A673 (cell line): ENCODE results near the gene CRACDL. TPM values are rescaled to one million over a fixed set of nuclear protein-coding genes. Genes with fewer than 3 reads are reported as not detected.

ENCODE experiments used
- BruUV-seq: library from RNA; stranded (reverse); fragments of 400-500 nt; replicated peaks from 2 replicates; lab custom pipeline; 2021; lab: Mats Ljungman, UMichigan
- CTCF ChIA-PET: fragments of 300-600 bp; sonication (Branson Sonifier 250); formaldehyde crosslinking; loops from one replicate; lab custom pipeline; 2022; ENCODE audit warnings: antibody characterized with exemption; lab: Charles Lee
- POLR2A ChIA-PET: fragments of 300-600 bp; sonication (Branson Sonifier 250); formaldehyde crosslinking; loops from one replicate; lab custom pipeline; 2022; ENCODE audit warnings: antibody characterized with exemption; ENCODE audit not compliant: low non-redundant PET; lab: Charles Lee
- DNase-seq: peaks from one replicate; pipeline ENCODE4 v3.0.0-alpha.2; 2015; ENCODE audit warnings: low spot score
- H3K27ac ChIP-seq: fragments of 200-600 bp; sonication (generic); 2 replicates; pipeline ENCODE4 v1.5.1; 2016; ENCODE audit warnings: mixed run types, low read depth, mild to moderate bottlenecking, mixed read lengths, antibody characterized with exemption, low read length; ENCODE audit not compliant: poor library complexity, severe bottlenecking
- H3K27me3 ChIP-seq: fragments of 200-600 bp; sonication (generic); replicated peaks from 2 replicates; pipeline ENCODE4 v1.6.1; 2017; ENCODE audit warnings: mixed run types, low read depth, mild to moderate bottlenecking, mixed read lengths, antibody characterized with exemption, low read length; ENCODE audit not compliant: insufficient read depth, poor library complexity
- H3K36me3 ChIP-seq: fragments of 200-600 bp; sonication (generic); 2 replicates; pipeline ENCODE4 v1.6.1; 2016; ENCODE audit warnings: mixed run types, mild to moderate bottlenecking, mixed read lengths, antibody characterized with exemption, low read length; ENCODE audit not compliant: insufficient read depth, poor library complexity, severe bottlenecking
- H3K4me1 ChIP-seq: fragments of 200-600 bp; sonication (generic); 2 replicates; pipeline ENCODE4 v1.6.1; 2017; ENCODE audit warnings: mixed run types, mild to moderate bottlenecking, mixed read lengths, antibody characterized with exemption, low read length; ENCODE audit not compliant: insufficient read depth, poor library complexity, severe bottlenecking
- H3K4me3 ChIP-seq: fragments of 200-600 bp; sonication (generic); 2 replicates; pipeline ENCODE4 v1.5.1; 2016; ENCODE audit warnings: low read depth, mixed run types, mild to moderate bottlenecking, mixed read lengths, low read length; ENCODE audit not compliant: poor library complexity, severe bottlenecking
- H3K9me3 ChIP-seq: fragments of 200-600 bp; sonication (generic); 2 replicates; pipeline ENCODE4 v1.6.1; 2016; ENCODE audit warnings: mixed run types, low read depth, mild to moderate bottlenecking, mixed read lengths, antibody characterized with exemption, low read length; ENCODE audit not compliant: poor library complexity, severe bottlenecking
- EZH2 ChIP-seq: fragments of 200-600 bp; sonication (generic); IDR thresholded peaks from 2 replicates; pipeline ENCODE4 v1.6.1; 2017; ENCODE audit warnings: borderline replicate concordance, low read depth, mild to moderate bottlenecking, mixed read lengths, antibody characterized with exemption, low read length; ENCODE audit not compliant: poor library complexity, severe bottlenecking
- intact Hi-C: fragments of 100-400 bp; cut with micrococcal nuclease; formaldehyde crosslinking; loops from one replicate; pipeline ENCODE4 v1.10.0; 2022; ENCODE audit not compliant: unreplicated experiment
- total RNA-seq: library from RNA; stranded (reverse); gene quantifications from 2 replicates; pipeline ENCODE4 v1.2.3, GENCODE V29; 2021
- TF ChIP-seq, protein P1 (sequence below): fragments of 300-800, 200-600 bp; sonication (generic); conservative IDR thresholded peaks from 2 replicates; pipeline ENCODE4 v1.5.1; 2017; ENCODE audit warnings: low read depth, mild to moderate bottlenecking, antibody characterized with exemption, low read length, moderate library complexity, mixed read lengths

The CRACDL gene
- total RNA-seq, 1 experiment from 2014 or later = not detected

DNA sequence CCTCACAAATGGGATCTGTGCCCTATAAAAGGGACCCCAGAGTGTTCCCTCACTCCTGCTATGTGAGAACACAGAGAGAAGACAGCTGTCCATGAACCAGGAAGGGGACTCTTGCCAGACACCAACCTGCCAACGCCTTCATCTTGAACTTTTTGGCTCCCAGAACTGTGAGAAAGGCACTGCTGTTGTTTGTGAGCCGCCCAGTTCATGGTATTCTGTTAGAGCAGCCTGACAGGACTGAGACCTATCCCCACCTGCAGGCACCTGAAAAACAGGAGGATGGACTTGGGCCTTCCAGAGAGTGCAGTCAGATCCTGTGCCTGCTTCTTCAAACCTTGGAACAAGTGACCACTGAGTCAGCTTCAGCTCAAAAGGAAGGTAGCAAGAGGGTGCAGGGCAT, 51.4 kb downstream of the CRACDL start:
- ChIA-PET POLR2A (no interaction called here), CTCF (no interaction called here)
- TF ChIP-seq EZH2 = no peak
- TF ChIP-seq, protein P1, sequence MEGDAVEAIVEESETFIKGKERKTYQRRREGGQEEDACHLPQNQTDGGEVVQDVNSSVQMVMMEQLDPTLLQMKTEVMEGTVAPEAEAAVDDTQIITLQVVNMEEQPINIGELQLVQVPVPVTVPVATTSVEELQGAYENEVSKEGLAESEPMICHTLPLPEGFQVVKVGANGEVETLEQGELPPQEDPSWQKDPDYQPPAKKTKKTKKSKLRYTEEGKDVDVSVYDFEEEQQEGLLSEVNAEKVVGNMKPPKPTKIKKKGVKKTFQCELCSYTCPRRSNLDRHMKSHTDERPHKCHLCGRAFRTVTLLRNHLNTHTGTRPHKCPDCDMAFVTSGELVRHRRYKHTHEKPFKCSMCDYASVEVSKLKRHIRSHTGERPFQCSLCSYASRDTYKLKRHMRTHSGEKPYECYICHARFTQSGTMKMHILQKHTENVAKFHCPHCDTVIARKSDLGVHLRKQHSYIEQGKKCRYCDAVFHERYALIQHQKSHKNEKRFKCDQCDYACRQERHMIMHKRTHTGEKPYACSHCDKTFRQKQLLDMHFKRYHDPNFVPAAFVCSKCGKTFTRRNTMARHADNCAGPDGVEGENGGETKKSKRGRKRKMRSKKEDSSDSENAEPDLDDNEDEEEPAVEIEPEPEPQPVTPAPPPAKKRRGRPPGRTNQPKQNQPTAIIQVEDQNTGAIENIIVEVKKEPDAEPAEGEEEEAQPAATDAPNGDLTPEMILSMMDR = no peak
- Histone ChIP-seq H3K4me1 (no peaks in the 10 kb centered on the region), H3K4me3 (no peak overlapping the region), H3K36me3 (no peaks in the 10 kb centered on the region), H3K27ac (no peak overlapping the region), H3K27me3 (no peaks in the 10 kb centered on the region), H3K9me3 (peaks cover 5% of the 10 kb centered on the region)
- no TSS peak for BruUV-seq
- no peak for DNase-seq
- intact Hi-C loops = no loop called here

DNA sequence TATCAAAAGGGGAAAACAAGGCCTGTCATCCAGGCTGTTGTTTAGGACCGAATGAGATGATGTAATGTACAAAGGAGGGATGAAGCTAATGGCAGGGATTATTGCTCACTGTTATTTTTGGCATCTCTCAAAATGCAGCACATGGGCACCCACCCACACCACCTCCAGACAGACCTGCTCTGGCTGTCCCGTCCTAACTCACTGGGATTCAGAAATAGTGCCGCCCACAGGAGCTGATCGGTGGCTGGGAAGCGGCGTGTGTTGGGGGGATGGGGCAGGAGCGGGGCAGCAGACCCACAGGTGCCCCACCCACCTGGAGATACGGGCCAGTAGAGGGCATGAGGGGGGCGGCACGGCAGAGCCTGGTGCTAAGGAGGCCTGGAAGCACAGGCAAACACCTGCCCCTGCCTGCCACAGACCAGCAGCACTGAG, 52.2 kb downstream of the CRACDL start:
- Histone ChIP-seq H3K27ac (no peak overlapping the region), H3K4me1 (no peaks in the 10 kb centered on the region), H3K4me3 (no peak overlapping the region), H3K36me3 (no peaks in the 10 kb centered on the region), H3K9me3 (peaks cover 5% of the 10 kb centered on the region), H3K27me3 (no peaks in the 10 kb centered on the region)
- ChIA-PET CTCF (no interaction called here), POLR2A (no interaction called here)
- TF ChIP-seq EZH2 = no peak
- TF ChIP-seq, protein P1 = no peak
- intact Hi-C loops = no loop called here
- DNase-seq = no peak
- no TSS peak for BruUV-seq

- DNase-seq = no peak
- Histone ChIP-seq H3K4me1 (no peaks in the 10 kb centered on the region), H3K27ac (no peak overlapping the region), H3K9me3 (peaks cover 5% of the 10 kb centered on the region), H3K36me3 (no peaks in the 10 kb centered on the region), H3K4me3 (no peak overlapping the region), H3K27me3 (no peaks in the 10 kb centered on the region)
- BruUV-seq = no TSS peak
- TF ChIP-seq, protein P1 = no peak
- TF ChIP-seq EZH2 = no peak
- intact Hi-C loops = no loop called here
- POLR2A ChIA-PET = no interaction called here
- CTCF ChIA-PET = no interaction called here
Measured at GRCh38 chr2:98882971-98883779, 52.9 kb downstream of the CRACDL start.
